Smooth muscle cell of the brain vasculature (primary cell): ENCODE data around the gene MRPL10.
A peak's percentile ranks its signal among the peaks of the same experiment; 100 is the strongest.

Experiments used
- DNase-seq: peaks from one replicate; pipeline ENCODE4 v3.0.0-alpha.2; 2012; ENCODE audit warnings: low read depth, low spot score

Gene MRPL10

DNA sequence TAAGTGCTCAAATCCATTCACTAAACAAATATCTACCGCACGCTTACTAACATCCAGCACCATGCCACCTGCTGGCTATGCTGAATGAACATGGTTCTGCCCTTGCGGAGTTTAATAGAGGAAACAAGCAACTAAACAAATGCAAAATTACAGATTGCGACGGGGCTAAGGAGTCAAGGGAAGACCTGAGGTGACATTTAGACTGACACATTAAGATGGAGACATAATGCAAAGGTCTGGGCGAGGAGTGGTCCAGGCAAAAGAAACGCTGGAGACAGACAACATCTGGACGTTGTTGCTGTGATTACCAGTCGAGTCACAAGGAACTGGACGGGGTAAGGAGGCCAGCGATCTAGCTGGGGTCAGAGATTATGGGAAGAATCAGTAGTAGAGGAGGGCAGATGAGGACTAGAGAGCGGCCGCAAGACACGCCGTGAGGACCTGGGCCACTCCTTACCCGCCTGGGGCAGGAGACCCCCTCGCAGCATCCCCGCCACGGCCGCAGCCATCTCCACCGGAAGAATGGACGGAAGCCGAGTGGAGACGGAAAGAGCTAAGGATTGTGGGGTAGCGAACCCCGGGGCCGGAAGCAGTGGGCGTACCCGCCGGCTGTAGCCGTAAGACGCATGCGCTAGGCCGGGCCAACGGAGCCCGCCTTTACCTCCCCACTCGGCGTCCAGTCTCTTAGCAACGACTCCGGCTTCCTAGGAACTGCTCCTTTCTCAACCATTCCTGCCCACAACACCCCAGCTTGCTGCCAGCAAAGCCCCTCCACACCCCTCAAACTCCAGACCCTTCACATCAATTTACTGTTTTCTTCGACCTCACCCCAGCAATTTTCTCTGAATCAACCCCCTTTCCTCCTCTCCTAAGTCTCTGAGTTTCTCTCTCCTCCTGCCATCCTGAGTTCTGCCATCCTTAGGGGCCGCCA is at the start of gene MRPL10, which contains the start of gene LRRC46:
MRPL10 (minus strand) TSS at position 539 of the 931 bp plus-strand sequence; CDS start at position 509, 30 bp downstream.
LRRC46 (plus strand) TSS at position 668 of the 931 bp plus-strand sequence. CDS start 320 bp downstream, outside the sequence.
- peak; percentile 70 for DNase-seq

DNA sequence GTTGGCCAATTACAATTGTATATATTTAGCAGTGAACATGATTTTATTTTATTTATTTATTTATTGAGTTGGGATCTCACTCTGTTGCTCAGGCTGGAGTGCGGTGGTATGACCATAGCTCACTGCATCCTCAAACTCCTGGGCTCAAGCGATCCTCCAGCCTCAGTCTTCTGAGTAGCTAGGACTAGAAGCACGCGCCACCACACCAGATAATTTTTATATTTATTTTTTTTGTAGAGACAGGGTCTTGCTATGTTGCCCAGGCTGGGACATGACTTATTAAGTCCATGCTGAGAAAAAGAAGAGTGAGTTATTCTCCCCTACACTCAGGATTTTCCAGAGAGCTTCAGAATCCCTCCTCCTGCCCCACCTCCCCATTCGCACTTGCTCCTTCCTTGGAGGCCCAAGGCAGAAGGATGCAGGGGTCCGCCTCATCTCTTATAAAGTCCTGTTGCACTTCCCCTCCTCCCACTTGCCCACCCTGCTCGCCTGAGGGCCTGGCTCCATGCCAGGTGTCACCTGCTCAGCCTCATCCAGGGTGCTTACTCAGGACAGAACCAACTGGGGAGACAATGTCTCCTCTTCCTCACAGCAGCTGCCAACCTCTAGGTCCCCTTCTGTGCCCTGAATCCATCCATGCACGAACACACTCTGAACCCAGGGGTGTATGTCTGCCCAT is 48.6 kb upstream of the MRPL10 start:
- DNase-seq: no peak

DNA sequence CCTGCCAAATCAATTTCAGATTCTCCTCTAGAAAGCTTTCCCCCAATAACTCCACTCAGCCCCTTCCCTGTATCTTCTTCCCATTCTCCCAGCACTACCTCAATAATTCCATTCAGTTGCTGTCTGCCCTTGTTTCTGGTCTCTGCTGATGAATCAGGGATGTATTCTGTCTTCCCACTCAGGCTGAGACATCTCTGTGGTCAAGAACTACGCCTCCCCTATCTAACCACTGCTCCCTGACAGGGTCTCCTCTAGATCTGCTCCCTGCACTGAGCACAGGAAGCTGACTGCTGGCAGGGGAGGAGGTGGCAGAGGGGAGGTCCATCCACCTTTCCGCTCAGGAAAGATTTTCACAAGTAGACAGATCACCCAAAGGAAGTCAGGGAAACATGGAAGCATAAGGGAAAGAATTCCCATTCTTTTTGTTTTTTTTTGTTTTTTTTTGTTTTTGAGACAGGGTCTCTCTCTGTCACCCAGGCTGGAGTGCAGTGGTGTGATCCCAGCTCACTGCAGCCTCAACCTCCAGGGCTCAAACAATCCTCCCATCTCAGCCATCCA is 47.8 kb upstream of the MRPL10 start:
- no peak for DNase-seq

DNA sequence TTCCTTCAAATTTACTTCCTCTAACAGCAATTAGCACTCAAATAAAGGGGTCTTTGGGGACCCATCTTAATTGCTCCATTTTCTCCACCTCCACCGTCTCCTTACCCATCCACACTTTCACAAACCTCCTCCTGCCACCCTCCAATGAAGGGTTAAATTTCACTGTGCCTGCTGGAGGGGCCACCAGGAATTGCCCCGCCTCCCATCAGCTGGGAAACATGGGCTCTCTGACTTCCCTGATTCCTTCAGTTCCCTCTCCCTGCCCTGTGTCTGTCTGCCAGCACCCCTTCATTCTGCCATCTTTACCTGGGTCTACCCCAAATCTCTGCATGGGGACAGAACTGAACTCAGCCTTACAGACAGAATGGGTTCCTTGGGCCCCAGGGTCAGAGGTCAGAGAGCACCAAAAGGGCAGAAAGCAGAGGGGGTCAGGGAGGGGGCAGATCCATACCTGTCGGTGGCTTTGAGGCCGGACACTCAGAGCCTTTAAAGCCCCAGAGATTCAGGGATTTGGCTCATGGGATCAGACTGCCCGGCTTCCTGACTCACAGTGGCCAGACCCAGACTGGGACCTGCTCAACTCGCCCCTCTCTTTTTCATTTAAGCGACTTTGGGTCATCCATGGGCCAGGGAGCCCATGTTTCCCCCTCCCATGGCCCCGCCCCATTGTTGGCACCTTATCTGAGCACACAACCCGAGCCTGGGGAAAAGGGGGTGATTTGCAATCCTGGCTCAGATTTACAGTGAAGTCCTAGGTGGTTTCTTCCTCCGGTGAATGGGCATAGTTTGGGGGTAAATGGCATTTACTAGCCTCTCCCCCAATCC is 47.1 kb upstream of the MRPL10 start:
- no peak for DNase-seq

DNA sequence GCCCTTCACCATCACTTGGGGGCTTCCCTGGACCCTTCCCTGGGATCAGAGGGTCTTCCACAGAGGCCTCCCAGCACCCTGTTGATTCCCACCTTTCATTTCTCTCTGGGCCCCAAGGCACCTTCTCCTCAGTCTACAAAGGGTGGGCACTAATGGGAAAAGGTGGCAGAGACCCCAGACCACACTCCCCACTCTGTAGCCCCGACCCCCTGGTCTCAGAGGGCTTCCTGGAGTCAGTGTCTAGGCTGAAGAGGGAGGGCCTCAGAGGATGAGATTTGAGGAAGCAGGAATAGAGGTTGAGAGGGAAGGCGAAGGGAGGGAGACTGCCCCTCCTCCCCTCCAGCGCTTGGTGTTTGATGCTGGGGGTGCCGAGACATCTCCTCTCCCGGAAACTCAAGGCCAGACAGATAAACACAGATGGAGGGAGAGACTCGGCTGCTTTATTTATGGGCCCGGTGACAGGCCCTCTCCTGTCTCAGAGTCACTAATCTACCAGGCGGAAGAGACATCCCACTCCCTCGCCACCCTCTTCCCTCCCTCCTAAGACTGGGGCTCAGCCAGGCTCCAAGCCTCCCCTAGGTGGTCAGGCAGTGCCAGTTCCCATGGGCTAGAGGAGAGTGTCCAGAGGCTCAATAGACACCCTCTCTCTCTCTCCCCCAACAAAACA is 46.2 kb upstream of the MRPL10 start:
- no peak for DNase-seq

DNA sequence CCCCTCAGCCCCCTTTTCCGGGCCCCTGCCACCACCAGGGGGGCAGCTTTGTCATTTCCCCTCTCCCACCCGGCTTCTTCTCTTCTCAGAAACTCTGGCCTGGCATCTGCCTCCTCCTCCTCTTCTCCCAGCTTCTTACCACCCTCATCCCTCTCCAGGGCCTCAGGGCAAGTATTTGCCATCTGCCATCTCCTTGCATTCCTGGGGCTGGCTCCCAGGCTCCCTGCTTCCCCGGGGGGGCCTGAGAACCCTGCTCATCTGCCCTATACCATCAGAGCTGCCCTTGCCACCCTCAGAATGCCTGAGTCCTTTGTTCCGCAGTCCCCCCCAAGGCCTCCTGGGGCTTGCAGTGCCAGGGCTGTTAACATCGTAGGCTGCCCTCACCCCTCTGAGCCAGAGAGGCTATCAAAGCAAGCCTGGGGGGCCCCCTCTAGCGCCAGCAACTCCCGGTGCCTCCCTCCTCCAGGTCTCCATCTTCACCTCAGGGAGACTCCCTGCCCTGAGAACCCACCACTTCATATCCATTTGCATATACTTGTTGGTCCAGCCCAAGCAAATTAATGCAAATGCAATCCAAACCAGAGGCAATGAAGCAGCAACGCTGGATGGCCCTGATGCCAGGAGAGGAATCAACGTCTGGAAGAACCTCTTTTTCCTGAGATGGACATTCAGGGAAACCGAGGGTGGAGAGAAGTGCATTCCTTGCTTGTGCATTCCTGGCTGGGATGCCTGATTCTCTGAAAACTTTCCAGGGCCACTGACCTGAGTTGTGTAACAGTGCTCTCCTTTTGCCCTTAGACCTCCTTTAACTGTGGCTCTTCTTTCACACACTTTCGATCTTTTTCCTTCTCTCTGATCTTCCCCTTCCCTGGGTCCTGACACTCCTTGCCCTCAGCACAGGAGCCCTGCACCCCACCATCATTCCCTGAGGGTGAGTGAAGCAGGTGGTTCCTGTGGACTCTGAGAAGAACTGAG is 44.0 kb upstream of the MRPL10 start:
- no peak for DNase-seq

DNA sequence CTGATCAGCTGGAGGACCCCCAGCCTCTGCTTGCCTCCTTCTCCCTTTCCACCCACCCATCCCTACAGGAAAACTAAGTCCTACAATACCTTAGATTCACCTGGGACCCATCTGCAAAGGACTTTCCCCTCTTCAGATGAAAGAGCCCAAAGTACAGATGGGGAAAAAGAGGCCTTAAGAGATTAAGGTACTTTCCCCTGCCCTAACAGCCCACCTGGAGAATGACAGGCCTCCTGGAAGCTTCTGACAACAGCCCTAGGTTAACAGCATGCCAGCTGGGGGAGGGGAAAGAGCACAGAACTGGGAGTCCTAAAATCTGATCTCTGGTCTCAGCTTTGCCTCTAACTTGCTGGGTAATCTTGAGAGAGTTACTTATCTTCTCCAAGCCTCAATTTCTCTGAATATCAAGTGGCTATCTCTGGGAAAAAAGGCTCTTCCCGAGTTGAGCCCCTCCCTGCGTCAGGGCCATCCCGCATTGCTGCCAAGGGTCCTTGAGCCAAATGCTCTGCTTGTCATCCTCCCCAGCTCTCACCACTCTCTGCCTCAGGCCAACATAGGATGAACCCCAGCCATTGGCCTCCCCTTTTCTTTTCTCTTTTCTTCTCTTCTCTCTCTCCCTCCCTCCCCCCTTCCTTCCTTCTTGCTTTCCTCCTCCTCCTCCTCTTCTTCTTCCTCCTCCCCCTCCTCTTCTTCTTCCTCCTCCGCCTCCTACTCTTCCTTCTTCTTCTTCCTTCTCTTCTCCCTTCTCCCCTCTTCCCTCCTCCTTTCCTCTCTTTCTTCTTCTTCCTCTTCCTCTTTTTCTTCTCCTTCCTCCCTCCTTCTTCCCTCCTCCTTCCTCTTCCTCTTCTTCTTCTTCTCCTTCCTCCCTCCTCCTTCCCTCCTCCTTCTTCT is 42.1 kb upstream of the MRPL10 start:
- DNase-seq: no peak

DNA sequence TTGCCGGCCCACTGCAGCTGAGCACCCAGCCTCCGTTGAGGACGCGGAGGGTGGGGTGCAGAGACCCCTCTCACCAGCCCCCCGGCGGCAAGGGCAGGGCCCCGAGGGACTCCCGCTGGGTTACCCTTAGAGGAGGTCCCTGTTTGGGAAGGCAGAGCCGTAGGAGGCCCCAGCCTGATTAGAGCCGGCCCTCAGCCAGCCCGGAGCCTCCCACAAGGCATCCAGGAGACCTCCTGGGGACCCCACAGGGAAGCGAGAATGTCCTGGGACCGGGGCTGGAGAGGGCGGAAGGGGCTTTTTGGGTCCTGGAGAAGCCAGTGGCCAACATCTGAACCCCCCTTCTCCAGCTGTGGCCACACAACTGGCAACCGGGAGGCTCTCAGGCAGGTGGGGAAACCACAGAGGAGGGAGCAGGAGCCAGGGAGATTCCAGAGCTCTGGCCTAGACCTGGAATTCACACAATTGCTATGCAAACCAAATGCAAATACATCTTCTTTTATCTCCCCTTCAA is 41.4 kb upstream of the MRPL10 start:
- DNase-seq: no peak

DNA sequence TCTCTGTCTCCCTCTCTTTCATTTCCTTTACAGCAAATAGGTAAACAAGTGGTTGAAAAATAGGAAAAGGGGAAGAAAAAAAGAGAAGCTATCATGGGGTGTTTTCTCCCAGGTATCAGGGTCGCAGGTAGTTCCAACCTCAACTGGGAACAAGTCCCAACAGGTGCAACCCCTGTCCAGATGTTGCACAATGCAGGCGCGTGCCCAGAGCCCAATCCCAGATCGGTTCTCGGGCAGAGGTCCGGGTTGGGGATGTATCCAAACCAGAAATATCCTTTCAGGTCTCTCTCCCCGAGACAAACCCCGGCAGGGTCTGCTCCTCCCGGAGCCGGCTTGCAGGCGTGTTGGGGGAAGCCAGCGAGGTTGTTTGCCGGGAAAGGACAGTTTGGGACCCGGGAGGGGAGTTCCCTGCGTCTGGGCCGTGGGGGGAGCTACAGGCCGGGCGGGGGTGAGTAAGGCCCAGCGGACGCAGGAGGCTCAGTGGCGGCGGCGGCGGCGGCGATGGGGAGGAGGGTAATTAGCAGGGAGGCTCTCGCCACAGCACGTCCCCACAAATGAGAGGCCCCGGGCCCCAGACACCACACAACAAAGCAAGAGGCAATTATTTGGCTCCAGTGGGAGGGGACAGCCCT is 40.8 kb upstream of the MRPL10 start:
- DNase-seq: no peak

DNA sequence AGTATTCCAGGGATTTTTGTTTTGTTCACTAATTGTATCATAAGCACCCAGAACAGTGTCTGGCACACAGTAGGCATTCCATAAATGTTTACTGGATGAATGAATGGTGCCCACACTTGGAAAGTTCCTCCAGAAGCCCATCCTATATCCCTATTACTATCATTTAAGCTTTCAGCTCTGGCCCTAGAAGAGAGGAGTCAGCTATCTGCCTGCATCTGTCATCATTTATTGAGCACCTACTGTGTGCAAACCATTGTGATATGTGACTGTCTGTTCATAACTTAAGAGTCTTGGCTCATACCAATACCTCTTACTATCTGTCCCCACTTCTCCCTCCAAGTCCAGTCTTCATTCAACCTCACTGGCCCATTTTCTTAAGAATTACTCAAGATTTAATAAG is 39.7 kb upstream of the MRPL10 start:
- DNase-seq: no peak

DNA sequence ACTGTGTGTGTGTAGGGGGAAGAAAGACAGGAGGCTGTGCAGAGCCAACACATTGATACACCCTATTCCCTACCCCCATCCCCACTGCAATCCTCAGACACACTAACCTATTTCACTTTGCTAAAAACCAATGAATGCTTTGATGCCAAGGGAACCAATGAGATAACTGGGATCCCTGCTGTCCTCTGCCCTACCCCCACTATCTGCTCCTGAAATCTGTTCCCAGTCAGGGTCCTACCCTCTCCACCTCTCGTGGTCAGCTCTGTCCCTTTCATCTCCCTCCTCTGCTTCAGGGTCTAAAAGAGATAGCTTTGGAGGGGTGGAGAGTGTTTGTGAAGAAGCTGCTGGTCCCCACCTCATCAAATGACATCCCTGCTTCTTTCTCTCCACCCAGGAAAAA is 38.7 kb upstream of the MRPL10 start:
- DNase-seq: no peak

DNA sequence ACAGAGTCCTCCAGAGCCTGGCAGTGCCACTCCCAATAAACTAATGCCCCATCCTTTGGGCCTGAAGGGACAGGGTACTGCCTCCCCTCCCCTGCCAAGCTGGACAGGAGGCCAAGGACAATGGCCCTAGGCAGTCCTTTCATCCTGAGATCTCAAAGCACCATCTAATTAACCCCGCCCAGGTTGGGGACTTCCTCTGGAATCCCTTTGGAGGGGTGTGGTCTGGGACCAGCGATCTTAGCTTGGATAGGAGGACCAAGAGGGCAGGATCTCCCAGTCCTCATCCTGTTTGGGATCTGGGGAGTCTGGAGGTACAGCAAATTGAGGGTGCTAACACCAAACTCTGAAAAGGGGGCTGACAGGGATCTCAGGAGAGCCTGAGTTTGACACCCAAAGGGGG is 37.8 kb upstream of the MRPL10 start:
- DNase-seq: no peak

DNA sequence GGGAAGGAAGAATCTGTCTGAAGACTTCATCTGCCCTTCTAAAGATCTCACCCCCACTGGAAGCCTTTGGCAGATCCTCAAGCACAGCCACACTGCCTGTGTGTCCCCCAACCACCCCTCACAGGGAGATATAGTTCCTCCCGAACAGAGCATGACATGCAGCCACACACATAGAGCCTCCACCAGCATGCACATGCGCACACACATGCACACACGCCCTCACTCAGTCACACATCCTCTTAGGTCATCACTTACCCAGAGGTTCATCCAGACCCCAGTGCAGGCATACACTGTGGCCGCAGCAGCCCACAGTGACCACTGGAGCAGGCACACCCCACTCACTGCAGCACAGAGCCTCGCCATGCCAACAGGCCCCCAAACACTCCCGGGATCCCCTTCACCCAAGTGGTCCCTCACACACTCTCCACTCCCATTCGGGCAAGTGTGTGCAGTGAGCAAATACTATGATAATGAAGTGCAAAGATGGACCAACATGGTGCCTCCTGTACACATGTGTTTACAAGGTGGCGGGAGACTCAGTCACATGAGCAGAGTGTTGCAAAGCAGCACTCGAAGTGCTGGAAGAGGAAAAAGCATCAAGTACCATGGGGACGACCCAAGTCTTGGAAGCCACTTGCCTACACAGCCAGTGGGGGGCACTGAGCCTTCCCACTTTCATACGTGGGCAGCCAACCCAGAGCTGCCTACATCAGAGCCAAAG is 36.6 kb upstream of the MRPL10 start:
- DNase-seq: no peak

DNA sequence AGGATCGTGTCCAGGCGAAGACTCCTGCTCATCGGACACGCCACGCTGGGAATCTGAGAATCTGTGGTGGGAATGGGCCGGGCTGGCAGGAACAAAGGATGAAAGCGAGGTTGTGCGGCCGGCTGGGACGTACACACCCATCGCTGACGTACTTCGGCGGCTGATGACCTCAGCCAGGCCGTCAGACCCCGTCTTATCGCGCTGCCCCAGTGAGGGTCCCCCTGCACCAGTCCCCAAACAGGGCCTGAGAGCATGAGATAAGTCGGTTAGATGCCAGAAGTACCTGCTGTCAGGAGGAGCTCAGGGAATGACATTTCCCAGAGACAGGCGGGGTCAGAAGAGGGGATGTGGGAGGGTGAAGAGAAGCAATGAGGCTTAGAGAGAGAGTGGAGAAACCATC is 35.6 kb upstream of the MRPL10 start:
- no peak for DNase-seq

DNA sequence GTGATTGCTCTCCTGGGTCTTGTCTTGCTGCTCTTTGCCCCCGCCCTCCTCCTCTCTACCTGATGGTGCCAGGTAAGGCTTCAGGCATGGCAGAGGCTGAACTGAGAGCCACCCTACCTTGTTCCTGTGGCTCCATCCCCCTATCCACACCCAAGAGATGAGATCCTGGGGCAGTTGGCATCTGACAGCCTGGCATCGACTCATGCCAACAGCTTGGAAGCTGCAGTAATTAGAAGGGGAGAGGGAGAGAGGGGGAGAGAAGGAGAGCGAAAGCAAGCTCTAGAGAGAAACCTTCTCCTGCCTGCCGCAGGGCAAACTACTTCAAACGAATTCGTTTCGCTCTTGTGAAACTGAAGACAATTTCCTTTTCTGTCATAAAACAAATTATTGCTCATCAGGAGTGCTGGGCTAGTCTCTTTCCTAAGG is 33.5 kb upstream of the MRPL10 start:
- no peak for DNase-seq

DNA sequence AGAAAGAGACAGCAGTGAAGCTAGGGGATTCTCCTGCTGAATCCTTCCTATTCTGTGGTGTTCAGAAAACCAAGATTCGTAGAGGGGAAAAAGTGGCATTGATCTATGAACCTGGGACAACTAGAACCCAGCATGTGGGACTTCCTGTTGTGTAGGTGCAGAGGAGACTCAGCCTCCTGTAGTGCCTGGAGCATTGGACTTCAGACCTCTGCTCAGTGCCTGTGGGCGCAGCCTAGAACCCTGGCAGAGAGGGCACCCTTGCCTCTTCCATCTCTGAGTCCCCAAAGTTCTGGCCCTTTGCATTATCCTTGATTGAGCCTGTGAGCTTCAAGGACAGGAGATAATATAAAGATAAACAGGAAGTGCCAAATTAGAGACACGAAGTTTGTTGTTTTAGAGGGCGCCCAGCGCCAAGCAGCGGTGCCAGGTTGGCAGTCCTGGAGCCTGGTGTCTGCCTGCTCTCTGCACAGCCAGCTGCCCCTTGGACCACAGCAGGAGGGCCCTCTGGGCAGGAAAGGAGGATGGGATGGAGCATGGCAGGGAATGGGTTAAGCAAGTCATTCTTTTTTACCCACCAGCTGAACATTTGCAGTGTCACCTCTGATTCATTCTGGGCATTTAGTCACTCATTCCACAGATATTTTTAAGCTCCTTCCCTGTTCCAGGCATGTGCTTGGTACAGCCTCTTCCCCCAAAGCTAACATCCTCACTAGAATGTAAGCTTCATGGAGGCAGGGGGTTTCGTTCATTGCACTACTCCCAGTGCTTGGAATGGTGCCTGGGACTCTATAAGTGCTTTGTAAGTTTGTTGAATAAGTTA is 31.5 kb upstream of the MRPL10 start:
- no peak for DNase-seq

DNA sequence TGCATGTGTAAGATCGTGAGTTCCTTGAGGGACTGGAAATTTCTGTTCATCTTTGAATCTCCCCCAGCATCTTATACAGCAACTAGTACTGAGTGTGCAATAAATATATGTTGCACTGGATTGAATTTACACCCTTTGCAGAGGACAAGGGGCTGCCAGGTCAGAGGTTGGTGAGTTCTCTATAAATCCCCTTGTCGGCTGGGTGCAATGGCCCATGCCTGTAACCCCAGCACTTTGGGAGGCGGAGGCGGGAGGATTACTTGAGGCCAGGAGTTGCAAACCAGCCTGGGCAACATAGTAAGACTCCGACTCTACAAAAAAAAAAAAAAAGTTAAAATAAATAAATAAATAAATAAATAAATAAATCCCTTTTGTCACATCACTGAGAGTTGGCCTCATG is 29.0 kb upstream of the MRPL10 start:
- no peak for DNase-seq
